ENCODE data around the gene AK9.

DNA sequence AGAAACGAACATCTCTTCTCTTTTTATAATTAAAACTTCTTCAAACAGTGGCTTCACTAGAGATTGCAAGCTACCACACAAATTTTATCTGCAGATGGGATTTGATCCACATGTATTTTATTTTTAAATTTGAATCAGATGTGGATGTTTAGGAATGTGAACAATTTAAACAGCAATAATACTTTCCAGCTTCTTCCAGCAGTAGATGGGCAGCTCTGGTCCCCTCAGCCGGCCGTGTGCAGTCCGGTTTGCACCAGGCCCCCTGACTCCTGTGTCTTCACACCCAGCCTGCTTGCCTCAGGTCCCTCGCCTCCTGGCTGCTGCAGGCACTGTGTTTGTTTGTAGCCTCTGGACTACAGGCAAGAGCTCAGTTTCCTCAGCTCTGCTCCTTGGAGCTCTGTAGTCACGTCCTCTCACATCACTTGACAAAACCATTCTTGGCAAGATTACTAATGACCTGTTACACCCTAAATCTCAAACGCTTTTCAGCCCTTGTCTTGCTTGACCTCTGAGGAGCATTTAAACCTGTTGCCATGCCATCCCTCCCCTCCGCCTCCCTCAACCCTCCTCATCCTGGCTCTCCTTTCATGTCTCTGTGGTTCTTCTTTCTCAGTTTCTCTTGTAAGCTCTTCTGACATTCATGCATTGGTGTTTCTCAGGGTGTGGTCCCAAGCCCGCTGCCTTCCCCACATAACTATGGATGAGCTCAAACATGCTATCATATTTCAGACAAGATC is 194.8 kb downstream of the AK9 start:
- TF ChIP-seq, protein P1, sequence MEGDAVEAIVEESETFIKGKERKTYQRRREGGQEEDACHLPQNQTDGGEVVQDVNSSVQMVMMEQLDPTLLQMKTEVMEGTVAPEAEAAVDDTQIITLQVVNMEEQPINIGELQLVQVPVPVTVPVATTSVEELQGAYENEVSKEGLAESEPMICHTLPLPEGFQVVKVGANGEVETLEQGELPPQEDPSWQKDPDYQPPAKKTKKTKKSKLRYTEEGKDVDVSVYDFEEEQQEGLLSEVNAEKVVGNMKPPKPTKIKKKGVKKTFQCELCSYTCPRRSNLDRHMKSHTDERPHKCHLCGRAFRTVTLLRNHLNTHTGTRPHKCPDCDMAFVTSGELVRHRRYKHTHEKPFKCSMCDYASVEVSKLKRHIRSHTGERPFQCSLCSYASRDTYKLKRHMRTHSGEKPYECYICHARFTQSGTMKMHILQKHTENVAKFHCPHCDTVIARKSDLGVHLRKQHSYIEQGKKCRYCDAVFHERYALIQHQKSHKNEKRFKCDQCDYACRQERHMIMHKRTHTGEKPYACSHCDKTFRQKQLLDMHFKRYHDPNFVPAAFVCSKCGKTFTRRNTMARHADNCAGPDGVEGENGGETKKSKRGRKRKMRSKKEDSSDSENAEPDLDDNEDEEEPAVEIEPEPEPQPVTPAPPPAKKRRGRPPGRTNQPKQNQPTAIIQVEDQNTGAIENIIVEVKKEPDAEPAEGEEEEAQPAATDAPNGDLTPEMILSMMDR (IDR thresholded peaks at IDR 0.05), result no peak
- TF ChIP-seq POLR2A (IDR thresholded peaks at IDR 0.05), result no peak
